ENCODE measurements around the gene CSPG5. TPM values are rescaled to one million over a fixed set of nuclear protein-coding genes. Genes with fewer than 3 reads are reported as not detected.

Gene CSPG5
- total RNA-seq, 1 experiment from 2014 or later = 0.66 TPM

DNA sequence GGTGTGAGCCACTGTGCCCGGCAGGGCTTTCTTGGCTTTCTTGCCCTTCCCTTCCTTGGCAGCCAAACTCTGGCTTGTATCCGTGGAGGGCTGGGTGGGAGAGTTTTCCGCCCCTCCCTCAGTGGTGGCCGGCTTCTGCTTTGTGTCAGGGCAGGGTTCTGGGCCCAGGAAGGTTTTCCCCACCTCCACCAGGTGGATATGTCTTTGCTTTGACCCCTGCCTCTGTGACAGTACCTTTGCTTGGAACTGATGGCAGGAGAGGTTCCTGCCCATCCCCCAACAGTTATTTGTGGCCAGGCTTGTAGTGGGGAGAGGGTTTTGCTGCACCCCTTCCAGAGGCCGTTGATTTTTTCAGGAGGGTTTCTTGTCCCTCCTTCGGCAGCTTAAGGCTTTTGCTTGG, 24.3 kb downstream of the CSPG5 start:
- ChIA-PET CTCF (no interaction called here), POLR2A (ENCODE audit: unreplicated experiment) (no interaction called here)
- Histone ChIP-seq H3F3A (ENCODE audit: low read length, unreplicated experiment) (no peaks in the 10 kb centered on the region), H3K27ac (ENCODE audit: low read length) (no peak overlapping the region), H2AFZ (ENCODE audit: low read length) (no peak overlapping the region), H3K9me2 (replicated peaks; ENCODE audit: low read length) (no peaks in the 10 kb centered on the region), H3K4me3 (ENCODE audit: low read length) (no peak overlapping the region), H4K20me1 (ENCODE audit: low read length) (no peaks in the 10 kb centered on the region), H3K4me2 (ENCODE audit: low read length) (no peak overlapping the region), H3K9ac (ENCODE audit: low read length) (no peak overlapping the region), H3K4me1 (ENCODE audit: insufficient read depth, low read length) (no peaks in the 10 kb centered on the region), H3K36me3 (ENCODE audit: low read depth, low read length) (no peaks in the 10 kb centered on the region), H3K9me3 (ENCODE audit: low read length) (no peaks in the 10 kb centered on the region), H3K27me3 (ENCODE audit: low read length) (peaks cover 11% of the 10 kb centered on the region; the same call in 1 of the 2 replicates), H3K79me2 (ENCODE audit: low read length) (no peaks in the 10 kb centered on the region)
- no peak for DNase-seq
- BruUV-seq (replicated peaks) = no TSS peak
- no peak for TF ChIP-seq EZH2phosphoT487 (IDR thresholded peaks at IDR 0.05; ENCODE audit: borderline replicate concordance, low read length)
- no peak for TF ChIP-seq EZH2 (IDR thresholded peaks at IDR 0.05; ENCODE audit: low read length, unreplicated experiment)
- no peak for TF ChIP-seq CTCF (conservative IDR thresholded peaks at IDR 0.05; ENCODE audit: low read depth, low read length)
- intact Hi-C loops (cut with micrococcal nuclease) = no loop called here
- ATAC-seq = no peak

DNA sequence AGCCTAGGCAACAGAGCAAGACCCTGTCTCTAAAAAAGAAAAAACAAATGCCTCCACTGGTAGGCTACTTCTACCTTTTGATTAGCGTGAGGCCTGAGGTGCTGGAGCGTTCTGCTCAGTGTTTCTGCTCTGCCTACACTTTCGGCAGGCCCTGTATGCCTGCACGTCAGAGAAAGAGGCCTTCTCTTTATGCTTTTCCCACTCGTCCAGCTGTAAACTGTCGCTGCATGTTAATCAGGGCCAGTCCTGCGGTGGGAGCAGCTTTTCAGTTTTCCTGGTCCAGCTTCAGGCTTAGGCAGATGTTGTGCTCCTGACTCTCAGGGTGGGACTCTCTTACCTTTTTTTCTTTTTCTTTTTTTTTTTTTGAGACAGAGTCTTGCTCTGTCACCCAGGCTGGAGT, 25.3 kb downstream of the CSPG5 start:
- no peak overlapping the region for H3K4me3 ChIP-seq (ENCODE audit: low read length)
- no peaks in the 10 kb centered on the region for H3F3A ChIP-seq (ENCODE audit: low read length, unreplicated experiment)
- intact Hi-C loops (cut with micrococcal nuclease) = no loop called here
- TF ChIP-seq EZH2 (IDR thresholded peaks at IDR 0.05; ENCODE audit: low read length, unreplicated experiment) (no peak), EZH2phosphoT487 (IDR thresholded peaks at IDR 0.05; ENCODE audit: borderline replicate concordance, low read length) (no peak), CTCF (conservative IDR thresholded peaks at IDR 0.05; ENCODE audit: low read depth, low read length) (no peak)
- peaks cover 17% of the 10 kb centered on the region for H3K27me3 ChIP-seq (ENCODE audit: low read length)
- no peak overlapping the region for H3K27ac ChIP-seq (ENCODE audit: low read length)
- H3K9me3 ChIP-seq (ENCODE audit: low read length) = no peaks in the 10 kb centered on the region
- DNase-seq = no peak
- ATAC-seq = no peak
- H2AFZ ChIP-seq (ENCODE audit: low read length) = no peak overlapping the region
- POLR2A ChIA-PET (ENCODE audit: unreplicated experiment) = no interaction called here
- BruUV-seq (replicated peaks) = no TSS peak
- H3K4me1 ChIP-seq (ENCODE audit: insufficient read depth, low read length) = no peaks in the 10 kb centered on the region
- CTCF ChIA-PET = no interaction called here
- H3K9me2 ChIP-seq (replicated peaks; ENCODE audit: low read length) = no peaks in the 10 kb centered on the region
- no peaks in the 10 kb centered on the region for H3K36me3 ChIP-seq (ENCODE audit: low read depth, low read length)
- H3K79me2 ChIP-seq (ENCODE audit: low read length) = no peaks in the 10 kb centered on the region
- no peaks in the 10 kb centered on the region for H4K20me1 ChIP-seq (ENCODE audit: low read length)
- H3K4me2 ChIP-seq (ENCODE audit: low read length) = no peak overlapping the region
- no peak overlapping the region for H3K9ac ChIP-seq (ENCODE audit: low read length)

- Histone ChIP-seq H3K9ac (ENCODE audit: low read length) (no peak overlapping the region), H3K9me2 (replicated peaks; ENCODE audit: low read length) (no peaks in the 10 kb centered on the region), H3K4me3 (ENCODE audit: low read length) (no peak overlapping the region), H3K4me1 (ENCODE audit: insufficient read depth, low read length) (no peaks in the 10 kb centered on the region), H3K27ac (ENCODE audit: low read length) (no peak overlapping the region), H3K27me3 (ENCODE audit: low read length) (no peaks in the 10 kb centered on the region), H3F3A (ENCODE audit: low read length, unreplicated experiment) (no peaks in the 10 kb centered on the region), H3K79me2 (ENCODE audit: low read length) (no peaks in the 10 kb centered on the region), H2AFZ (ENCODE audit: low read length) (no peak overlapping the region), H3K36me3 (ENCODE audit: low read depth, low read length) (no peaks in the 10 kb centered on the region), H3K9me3 (ENCODE audit: low read length) (no peaks in the 10 kb centered on the region), H3K4me2 (ENCODE audit: low read length) (no peak overlapping the region), H4K20me1 (ENCODE audit: low read length) (no peaks in the 10 kb centered on the region)
- TF ChIP-seq EZH2 (IDR thresholded peaks at IDR 0.05; ENCODE audit: low read length, unreplicated experiment) (no peak), EZH2phosphoT487 (IDR thresholded peaks at IDR 0.05; ENCODE audit: borderline replicate concordance, low read length) (no peak), CTCF (conservative IDR thresholded peaks at IDR 0.05; ENCODE audit: low read depth, low read length) (no peak)
- ATAC-seq (no peak), DNase-seq (no peak)
- BruUV-seq (replicated peaks) = no TSS peak
- ChIA-PET CTCF (no interaction called here), POLR2A (ENCODE audit: unreplicated experiment) (no interaction called here)
- intact Hi-C loops (cut with micrococcal nuclease) = no loop called here
Observed at GRCh38 chr3:47542471-47543173, 36.0 kb downstream of the CSPG5 start.

Measured in PC-3 (cell line).